Measurements from ENCODE around the gene B4GALNT2.
"Not testable (repeated sequence)": the region's sequence is repeated elsewhere in the genome, so short reads cannot be mapped to it uniquely, and the experiment has no call there.

B4GALNT2 gene

GRCh38 chr17:49122566-49122965 is 10.0 kb upstream of the B4GALNT2 start:
- FAIRE-seq = no peak

DNA sequence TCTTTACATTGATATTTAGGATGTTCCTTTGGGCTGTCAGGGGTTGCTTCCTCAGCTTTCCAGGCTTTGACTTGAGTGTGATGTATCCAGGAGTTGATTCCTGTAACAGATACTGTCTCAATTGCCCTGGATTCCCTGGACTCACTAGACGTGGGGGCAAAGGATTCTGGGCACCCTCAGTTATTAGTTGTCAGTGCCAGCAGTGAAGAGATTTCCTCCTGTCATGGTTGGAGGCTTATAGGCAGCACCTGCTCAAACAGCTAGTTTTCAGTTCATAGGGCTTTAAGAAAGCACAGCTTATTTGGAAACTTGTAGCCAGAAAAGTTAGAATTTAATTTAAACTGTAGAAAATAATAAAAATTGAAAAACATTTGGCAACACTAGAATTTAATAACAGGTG is 9.5 kb upstream of the B4GALNT2 start:
- FAIRE-seq = no peak

DNA sequence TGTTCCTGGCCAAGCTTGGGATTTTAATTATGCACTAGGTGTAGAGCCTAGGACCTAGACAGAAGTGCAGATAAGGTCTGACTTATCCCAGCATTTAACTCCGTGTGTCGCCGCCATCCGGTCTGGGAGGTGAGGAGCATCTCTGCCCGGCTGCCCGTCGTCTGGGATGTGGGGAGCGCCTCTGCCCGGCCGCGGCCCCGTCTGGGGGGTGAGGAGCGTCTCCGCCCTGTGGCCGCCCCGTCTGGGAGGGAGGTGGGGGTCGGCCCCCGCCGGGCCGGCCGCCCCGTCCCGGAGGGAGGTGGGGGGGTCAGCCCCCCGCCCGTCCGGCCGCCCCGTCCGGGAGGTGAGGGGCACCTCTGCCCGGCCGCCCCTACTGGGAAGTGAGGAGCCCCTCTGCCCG is 7.1 kb upstream of the B4GALNT2 start:
- no peak for FAIRE-seq

DNA sequence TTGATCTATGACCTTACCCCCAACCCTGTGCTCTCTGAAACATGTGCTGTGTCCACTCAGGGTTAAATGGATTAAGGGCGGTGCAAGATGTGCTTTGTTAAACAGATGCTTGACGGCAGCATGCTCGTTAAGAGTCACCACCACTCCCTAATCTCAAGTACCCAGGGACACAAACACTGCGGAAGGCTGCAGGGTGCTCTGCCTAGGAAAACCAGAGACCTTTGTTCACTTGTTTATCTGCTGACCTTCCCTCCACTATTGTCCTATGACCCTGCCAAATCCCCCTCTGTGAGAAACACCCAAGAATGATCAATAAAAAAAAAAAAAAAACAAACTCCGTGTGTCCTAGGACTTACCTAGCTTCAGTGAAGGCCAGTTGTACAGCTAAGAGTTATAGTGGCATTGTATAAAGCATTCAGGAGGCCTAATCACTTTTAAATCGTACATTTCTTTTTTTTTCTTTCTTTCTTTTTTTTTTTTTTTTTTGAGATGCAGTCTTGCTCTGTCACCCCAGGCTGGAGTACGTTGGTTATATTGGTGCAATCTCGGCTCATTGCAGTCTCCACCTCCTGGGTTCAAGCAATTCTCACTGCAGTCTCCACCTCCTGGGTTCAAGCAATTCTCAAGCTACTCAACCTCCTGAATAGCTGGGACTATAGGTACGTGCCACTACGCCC is 6.2 kb upstream of the B4GALNT2 start:
- not testable (repeated sequence) for FAIRE-seq

DNA sequence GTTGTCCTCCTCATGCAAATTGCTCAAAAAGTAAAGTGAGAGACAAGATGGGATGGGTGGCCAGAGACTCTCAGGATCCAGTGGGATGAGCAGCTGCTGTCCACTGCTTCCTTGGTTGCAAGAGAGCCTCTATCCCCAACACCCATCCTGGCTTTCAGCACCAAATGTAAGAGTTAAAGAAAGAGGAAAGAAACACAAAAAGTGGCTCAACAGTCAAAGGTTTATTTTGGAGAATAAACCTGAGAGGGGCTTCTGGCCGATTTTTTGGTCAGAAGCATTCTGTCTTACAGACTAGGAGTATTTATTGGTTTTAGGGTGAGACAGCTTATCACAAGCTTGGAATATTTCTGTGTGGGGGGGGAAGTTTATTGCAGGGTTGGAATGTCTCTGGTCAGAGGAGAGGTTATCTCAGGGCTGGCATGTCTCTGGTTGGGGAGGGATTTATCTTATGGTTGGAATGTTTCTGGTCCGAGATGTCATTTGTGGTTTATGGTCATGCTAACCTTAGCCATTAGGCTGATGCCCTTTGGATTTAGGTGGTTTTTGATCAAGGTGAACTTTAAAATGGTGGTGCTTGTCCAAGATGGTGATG is 3.1 kb upstream of the B4GALNT2 start:
- not testable (repeated sequence) for FAIRE-seq

GRCh38 chr17:49130891-49131290 is 1.7 kb upstream of the B4GALNT2 start:
- FAIRE-seq = no peak

- FAIRE-seq = no peak
Observed at GRCh38 chr17:49132317-49132698, 261 bp upstream of the B4GALNT2 start.

DNA sequence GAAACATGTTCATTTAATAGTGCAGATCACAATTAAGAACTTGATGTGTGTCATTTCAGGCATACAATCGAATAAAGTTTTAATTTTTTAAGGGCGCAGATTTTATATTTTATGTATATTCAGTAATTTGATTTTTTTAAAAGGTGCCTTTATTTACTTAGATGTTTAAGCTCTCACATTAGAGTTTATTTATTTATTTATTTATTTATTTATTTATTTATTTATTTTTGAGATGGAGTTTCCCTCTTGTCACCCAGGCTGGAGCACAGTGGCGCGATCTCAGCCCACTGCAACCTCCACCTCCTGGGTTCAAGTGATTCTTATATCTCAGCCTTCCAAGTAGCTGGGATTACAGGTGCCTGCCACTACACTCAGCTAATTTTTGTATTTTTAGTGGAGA is 3.8 kb downstream of the B4GALNT2 start:
- no peak for FAIRE-seq

DNA sequence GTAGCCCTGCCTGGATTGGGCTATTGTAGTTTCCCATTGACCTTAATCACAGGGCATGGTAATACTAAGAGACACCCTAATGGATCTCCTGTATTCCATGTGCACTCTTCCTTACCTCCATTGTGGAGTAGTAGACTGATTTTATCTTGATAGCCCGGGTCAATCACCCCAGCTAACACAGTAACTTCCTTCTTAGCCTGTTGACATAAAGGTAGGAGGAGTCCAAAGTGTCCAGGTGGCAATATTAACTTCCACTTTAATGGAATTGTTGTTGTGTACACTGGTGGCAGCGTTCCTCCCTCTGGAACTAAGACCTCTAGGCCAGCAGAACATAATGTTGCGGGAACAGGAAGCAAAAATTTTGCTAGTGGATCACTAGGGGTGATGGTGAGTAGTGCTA is 13.1 kb downstream of the B4GALNT2 start:
- FAIRE-seq = not testable (repeated sequence)

DNA sequence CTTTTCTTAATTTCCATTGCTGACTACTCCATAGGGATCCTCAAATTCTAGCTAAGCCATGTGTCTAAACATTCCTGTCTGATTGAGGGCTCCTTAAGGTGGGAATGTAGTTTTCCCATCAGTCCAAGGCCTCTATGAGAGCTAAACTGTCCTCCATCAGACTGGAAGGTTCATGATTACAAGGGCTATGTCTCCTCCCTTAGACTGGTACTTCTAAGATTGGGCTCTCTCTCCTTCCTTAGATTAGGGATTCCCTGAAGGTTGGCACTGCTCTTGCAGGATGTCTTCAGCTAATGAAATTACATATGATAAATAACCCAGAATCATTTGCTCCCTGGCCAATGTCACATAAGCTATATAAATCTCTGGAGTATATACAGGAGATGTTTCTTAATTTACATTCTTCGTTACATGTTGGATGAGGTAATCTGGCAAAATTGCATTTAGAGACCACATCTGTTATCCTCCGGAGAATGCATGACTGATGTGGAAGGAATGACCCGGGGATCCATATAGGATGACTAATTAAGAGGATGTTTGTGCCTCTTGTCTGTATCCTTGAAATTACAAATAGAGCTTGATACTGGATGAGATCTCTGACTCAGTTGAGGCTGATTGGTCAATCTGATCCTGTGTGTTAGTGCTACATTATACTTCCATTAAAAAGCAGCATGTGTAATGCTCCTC is 14.2 kb downstream of the B4GALNT2 start:
- no peak for FAIRE-seq

- no peak for FAIRE-seq
Observed at GRCh38 chr17:49148171-49148570, 15.6 kb downstream of the B4GALNT2 start.

- FAIRE-seq = no peak
Observed at GRCh38 chr17:49151996-49152395, 19.4 kb downstream of the B4GALNT2 start.

DNA sequence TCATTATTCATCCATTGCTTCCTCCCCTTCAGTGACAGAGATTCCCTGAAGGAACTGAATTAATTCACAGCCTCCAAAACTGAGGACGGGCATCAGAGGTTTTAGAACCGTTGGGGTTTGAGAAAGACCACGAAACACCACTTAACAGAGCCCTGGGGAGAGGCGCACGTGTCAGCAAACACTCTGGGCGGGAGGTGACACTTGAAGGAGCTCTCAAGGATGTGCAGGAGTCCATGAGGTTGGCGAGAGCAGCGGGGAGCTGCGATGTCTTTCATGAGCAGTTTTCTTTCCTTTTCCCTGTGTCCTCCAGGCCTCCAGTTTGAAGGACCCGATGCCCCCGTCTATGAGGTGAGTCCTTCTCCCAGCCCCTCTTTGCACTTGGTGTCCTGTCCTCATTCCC is 23.7 kb downstream of the B4GALNT2 start:
- no peak for FAIRE-seq

GRCh38 chr17:49157784-49158183 is 25.2 kb downstream of the B4GALNT2 start:
- FAIRE-seq = no peak

DNA sequence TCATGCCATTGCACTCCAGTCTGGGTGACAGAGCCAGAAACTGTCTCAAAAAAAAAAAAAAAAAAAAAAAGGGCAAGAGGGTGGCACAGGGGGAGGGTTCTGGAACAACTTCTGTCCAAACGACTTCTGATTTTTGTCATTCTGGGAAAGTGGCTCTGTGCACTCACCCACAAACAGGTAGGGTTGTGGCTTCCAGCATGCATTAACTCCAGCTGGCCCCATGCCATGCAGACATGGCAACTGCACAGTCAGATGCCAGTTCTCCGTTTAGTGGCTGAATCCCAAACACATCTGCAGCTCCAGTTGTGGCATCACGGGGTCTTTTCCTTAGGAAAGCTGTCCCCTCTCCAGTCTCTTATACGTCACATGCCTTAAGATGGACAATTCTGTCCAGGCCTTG is 30.3 kb downstream of the B4GALNT2 start:
- no peak for FAIRE-seq

- no peak for FAIRE-seq
Observed at GRCh38 chr17:49165143-49165542, 32.6 kb downstream of the B4GALNT2 start.

- no peak for FAIRE-seq
Observed at GRCh38 chr17:49168706-49169105, 36.1 kb downstream of the B4GALNT2 start.

DNA sequence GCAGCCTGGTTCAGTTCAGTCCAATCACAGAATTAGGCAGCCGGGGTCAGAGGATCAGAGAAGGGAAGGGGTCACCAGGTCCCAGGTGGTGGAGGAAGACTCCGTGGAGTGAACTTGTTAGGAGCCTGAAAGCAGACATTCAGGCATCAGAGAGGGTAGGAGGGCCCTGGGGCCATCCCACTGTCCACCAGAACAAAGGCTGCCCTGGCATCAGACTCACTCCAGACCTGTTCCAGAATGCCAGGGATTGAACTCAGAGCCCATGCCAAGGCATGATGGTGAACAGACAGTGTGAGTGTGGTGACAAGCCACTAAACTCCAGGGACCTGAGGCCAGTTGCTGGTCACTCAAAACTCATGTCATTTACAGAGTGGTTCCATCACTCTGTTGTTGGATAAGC is 37.6 kb downstream of the B4GALNT2 start:
- no peak for FAIRE-seq

DNA sequence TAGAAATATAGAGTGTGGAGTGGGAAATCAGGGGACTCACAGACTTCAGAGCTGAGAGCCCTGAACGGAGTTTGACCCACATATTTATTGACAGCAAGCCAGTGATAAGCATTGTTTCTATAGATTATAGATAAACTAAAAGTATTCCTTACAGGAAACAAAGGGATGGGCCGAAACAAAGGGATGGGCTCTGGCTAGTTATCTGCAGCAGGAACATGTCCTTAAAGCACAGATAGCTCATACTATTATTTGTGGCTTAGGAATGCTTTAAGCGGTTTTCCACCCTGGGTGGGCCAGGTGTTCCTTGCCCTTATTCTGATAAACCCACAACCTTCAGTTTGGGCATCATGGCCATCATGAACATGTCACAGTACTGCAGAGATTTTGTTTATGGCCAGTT is 38.1 kb downstream of the B4GALNT2 start:
- not testable (repeated sequence) for FAIRE-seq

DNA sequence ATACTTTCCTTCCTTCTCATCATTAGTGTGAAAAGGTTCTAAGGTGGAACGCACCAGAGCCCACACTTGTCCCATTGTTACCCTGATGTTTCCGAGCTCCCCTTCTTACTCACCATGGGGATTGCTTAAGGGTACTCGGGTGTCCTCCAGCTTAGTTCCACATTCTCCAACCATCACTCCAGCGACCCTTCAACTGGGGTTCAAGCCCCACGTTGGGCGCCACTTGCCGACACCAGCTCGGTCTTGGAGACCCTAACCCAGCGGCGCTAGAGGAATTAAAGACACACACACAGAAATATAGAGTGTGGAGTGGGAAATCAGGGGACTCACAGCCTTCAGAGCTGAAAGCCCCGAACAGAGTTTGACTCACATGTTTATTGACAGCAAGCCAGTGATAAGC is 43.4 kb downstream of the B4GALNT2 start:
- FAIRE-seq = not testable (repeated sequence)

DNA sequence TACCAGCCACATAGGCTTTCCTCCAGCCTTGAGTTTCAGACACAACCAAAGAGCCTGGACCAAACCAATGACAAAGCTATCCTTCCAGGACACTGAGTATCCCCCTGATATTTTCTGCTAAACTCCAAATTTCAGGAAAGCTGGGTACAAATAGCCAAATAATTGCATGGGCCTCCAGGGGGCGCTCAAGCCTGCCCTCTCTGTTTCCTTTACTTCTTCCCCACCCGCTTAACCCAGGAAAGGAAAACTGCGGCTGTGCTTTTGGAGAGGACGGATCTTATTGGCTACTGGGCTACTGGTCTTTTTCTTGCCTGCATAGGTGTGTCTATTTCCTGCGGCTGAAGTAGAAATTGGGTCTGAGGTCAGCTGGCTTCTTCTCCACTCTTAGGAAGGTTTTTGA is 47.7 kb downstream of the B4GALNT2 start:
- peak; percentile 66 for FAIRE-seq

- no peak for FAIRE-seq
Observed at GRCh38 chr17:49180998-49181635, 48.5 kb downstream of the B4GALNT2 start.

GRCh38 chr17:49183341-49183740 is 50.8 kb downstream of the B4GALNT2 start:
- FAIRE-seq = no peak

DNA sequence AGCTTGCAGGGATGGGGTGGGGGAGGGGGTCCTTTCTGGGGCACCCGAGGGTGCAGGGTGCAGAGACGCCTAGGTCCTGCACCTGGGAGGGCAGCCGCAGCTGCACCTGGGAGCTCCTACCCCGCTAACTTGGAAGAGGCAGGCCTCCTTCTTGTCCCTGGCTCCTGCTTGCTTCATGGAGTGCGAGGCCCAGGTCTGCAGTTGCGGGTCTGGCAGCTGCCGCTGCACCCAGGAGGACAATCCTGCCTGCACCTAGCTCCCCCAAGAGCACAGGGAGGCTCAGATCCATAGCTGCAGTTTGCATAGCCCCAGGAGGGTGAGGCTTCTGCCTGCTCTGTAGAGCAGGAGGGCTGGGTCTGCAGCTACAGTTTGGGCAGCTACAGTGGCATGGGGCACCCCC is 51.2 kb downstream of the B4GALNT2 start:
- FAIRE-seq = no peak
